Left hindlimb (tissue), 1 donor: ENCODE data around the gene LAMA3.

Experiments
- DNase-seq: peaks from one replicate; pipeline ENCODE4 v3.0.0-alpha.2; 2018

LAMA3 gene

GRCh38 chr18:23982155-23983079, 293.2 kb downstream of the LAMA3 start:
- peak; percentile 59 for DNase-seq

GRCh38 chr18:23983112-23983511, 293.9 kb downstream of the LAMA3 start:
- DNase-seq: no peak

- DNase-seq: no peak
These were observed 297.5 kb downstream of the LAMA3 start for GRCh38 chr18:23986600-23987359.

GRCh38 chr18:23990474-23991410, 301.5 kb downstream of the LAMA3 start:
- DNase-seq: no peak

GRCh38 chr18:23992089-23992940, 303.1 kb downstream of the LAMA3 start:
- peak; percentile 55 for DNase-seq

GRCh38 chr18:23992941-23993280, 303.7 kb downstream of the LAMA3 start:
- no peak for DNase-seq

- no peak for DNase-seq
These were observed 305.2 kb downstream of the LAMA3 start for GRCh38 chr18:23994361-23994902.

GRCh38 chr18:23995180-23995579, 305.9 kb downstream of the LAMA3 start:
- no peak for DNase-seq

GRCh38 chr18:23998018-23998417, 308.8 kb downstream of the LAMA3 start:
- DNase-seq: no peak

- no peak for DNase-seq
These were observed 309.6 kb downstream of the LAMA3 start for GRCh38 chr18:23998820-23999219.

- DNase-seq: no peak
These were observed 311.6 kb downstream of the LAMA3 start for GRCh38 chr18:24000613-24001490.

- DNase-seq: no peak
These were observed 313.2 kb downstream of the LAMA3 start for GRCh38 chr18:24002479-24002878.

GRCh38 chr18:24003288-24003687, 314.0 kb downstream of the LAMA3 start:
- DNase-seq: no peak

- DNase-seq: no peak
These were observed 314.8 kb downstream of the LAMA3 start for GRCh38 chr18:24003903-24004640.
